Kidney tubule cell (primary cell): ENCODE data around the gene CDK8.
"Not testable (repeated sequence)": the region's sequence is repeated elsewhere in the genome, so short reads cannot be mapped to it uniquely, and the experiment has no call there.

Experiments
- DNase-seq: peaks from one replicate; pipeline ENCODE4 v3.0.0-alpha.2; 2018; ENCODE audit warnings: low spot score

The CDK8 gene

GRCh38 chr13:26253262-26253786 lies 605 bp upstream of the CDK8 start:
- no peak for DNase-seq

- DNase-seq: peak; percentile 69
Observed at GRCh38 chr13:26254583-26255111, 718 bp downstream of the CDK8 start.

DNA sequence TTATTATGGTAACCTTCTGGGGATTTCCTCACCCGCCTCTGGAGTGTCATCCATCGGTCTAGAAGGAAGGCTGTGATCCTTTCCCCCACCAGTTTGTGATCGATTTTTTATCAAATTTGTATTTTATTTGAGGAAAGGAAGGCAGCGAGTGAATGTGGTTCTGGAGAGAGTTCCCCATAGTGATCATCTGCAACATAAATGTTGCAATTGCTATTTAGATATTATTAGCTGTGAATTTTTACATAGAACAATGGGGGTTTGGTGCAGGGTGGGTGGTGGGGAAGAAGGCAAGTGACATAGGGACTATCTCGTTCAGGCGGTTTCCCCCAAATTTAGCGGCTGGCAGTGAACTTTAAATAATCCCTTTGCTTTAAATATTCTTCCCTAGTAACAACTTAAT lies 1.2 kb downstream of the CDK8 start:
- DNase-seq: no peak

DNA sequence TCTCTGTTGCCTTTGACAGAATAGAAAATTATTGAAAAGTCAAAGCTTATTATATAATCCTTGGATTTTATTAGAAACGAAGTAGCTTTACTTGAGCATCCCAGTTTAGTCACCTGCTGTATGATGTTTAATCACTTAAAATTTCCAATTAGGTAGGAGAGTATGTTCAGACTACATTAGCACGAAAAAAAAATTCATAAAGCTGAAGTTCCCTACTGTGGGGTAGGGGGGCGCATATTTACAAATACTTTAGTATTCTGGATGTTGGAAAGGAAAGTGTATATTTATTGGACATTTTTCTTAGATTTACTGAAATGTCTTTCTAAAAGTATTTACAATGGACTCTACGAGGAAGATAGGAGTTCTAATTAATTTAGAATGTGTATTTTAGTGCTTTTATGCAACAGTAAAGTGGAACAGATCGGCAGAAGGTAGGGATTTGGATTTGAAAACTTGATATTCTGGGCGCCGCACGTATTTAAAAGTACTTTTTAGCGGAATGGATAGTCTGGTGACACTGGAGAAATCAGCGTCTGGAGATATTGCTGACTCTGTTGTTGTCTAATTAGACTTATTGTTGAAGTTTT lies 1.9 kb downstream of the CDK8 start:
- DNase-seq: no peak

- DNase-seq: no peak
Observed at GRCh38 chr13:26257049-26257448, 3.1 kb downstream of the CDK8 start.

DNA sequence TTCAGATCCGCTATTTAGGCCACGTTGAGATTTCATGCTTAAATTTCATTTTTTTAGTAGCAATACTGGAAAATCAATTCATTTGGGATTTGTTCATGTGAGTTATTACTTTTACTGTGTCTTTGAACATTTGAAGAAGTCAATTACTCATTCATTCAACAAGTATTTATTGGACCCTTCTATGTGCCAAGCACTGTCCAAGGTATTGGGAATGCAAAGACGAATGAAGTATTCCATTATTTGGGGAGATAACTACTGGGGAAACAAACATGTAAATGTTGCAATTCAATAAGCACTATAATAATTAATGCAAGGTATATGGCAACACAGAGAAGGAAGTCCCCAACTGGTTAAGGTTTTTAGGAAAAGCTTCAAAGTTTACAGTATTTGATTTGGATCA lies 5.7 kb downstream of the CDK8 start:
- DNase-seq: no peak

DNA sequence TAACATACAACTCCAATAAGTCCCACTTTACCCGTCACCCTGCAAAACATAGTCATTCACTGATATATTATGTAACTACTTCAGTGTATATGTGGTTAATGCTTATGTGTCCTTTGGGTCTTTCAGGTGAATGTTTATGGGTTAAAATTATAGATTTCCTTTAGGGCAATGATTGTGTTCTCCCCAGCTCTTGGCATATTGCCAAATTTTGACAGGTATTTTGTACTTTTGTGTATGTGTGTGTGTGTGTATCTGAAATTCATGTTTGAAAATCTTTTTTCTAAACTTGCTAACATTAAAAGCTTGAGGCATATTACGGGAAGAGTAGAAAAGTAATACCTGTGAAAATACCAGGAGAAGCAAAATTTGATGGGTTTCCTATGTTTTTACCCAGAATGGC lies 8.2 kb downstream of the CDK8 start:
- DNase-seq: no peak

- DNase-seq: no peak
Observed at GRCh38 chr13:26266311-26266710, 12.4 kb downstream of the CDK8 start.

DNA sequence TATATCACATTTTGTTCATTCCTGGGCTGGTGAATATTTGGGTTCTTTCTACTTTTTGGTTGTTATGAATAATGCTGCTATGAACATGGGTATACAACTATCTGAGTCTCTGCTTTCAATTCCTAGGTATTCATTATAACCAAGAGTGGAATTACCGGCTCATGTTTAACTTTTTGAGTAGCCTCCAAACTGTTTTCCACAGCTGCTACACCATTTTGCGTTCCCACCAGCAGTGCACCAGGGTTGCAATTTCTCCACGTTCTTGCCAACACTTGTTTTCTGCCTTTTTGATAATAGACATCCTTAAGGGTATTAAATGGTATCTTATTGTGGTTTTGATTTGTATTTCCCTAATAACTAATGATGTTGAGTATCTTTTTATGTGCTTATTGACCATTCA lies 16.8 kb downstream of the CDK8 start:
- no peak for DNase-seq

DNA sequence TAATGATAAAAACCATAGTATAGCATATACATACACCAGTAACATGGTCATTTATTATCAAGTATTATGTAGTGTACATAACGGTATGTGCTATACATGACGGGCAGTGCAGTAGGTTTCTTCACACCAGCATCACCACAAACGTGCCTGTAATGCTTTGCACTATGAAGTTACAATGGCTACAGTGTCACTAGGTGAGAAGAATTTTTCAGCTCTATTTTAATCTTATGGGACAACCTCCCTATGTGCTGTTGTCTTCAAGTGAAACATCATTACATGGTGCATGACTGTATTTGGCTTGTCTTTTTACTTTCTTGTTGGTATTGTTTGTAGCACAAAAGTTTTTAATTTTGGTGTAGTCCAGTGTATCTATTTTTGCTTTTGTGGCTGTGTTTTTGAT lies 18.7 kb downstream of the CDK8 start:
- no peak for DNase-seq

GRCh38 chr13:26280295-26280694 lies 26.4 kb downstream of the CDK8 start:
- peak; percentile 67 for DNase-seq

GRCh38 chr13:26280822-26281221 lies 26.9 kb downstream of the CDK8 start:
- DNase-seq: peak; percentile 33

- not testable (repeated sequence) for DNase-seq
Observed at GRCh38 chr13:26285911-26286310, 32.0 kb downstream of the CDK8 start.

DNA sequence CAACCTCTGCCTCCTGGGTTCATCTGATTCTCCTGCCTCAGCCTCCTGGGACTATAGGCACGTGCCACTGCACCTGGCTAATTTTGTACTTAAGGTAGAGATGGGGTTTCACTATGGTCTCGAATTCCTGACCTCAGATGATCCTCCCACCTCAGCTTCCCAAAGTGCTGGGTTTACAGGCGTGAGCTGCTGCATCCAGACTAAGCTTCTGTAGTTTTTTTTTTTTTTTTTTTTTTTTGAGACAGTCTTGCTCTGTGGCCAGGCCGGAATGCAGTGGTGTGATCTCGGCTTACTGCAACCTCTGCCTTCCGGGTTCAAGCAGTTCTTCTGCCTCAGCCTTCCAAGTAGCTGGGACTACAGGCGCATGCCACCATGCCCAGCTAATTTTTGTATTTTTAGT lies 34.9 kb downstream of the CDK8 start:
- not testable (repeated sequence) for DNase-seq

DNA sequence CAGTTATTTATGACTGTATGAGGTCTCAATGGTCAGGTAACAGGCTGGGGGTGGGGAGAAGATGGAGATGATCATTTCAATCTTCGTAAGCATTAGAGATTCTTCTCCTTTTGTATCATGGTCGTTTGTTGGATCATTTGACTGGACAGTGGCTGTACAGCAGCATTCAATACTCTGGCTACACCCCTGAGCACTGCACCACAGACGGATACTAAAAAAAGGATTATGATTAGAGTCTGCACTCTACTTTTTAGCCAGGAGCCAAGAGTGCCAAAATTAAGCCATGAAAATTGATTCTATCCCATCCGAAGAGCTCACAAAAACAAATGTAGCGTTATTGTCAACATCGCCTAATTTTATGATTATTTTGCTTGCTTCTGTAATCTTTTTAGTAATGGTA lies 41.9 kb downstream of the CDK8 start:
- no peak for DNase-seq

- DNase-seq: no peak
Observed at GRCh38 chr13:26299168-26299750, 45.3 kb downstream of the CDK8 start.

DNA sequence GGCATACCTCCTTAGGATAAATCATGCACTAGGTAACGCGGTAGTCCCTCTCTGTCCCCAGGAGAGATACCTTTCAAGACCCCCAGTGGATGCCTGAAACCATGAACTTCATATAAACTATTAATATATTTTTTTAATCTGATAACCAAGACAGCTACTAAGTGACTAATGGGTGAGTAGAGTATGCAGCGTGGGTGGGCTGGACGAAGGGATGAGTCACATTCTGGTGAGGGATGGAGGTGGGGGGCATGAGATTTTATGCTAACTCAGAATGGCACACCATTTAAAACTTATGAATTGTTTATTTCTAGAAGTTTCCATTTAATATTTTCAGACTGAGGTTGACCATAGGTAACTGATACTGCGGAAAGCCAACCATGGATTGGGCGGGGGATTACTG lies 46.2 kb downstream of the CDK8 start:
- peak; percentile 8 for DNase-seq

DNA sequence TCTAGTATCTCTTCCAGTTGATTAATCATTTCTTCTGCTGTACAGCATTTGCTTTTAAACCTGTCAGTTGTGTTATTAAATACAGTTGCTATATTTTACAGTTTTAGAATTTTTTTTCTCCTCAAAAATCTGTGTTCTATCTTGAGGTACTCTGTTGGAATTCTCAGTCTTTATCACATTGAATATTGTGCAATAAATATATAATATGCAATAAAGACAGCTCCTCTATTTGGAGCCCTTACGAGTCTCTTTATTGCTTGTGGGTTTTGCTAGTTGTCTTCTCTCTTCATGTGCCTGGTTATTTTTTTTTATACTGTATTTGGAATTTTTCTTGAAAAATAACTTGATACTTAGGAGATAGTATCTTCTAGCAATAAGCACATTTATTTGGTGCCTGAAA lies 51.7 kb downstream of the CDK8 start:
- no peak for DNase-seq

DNA sequence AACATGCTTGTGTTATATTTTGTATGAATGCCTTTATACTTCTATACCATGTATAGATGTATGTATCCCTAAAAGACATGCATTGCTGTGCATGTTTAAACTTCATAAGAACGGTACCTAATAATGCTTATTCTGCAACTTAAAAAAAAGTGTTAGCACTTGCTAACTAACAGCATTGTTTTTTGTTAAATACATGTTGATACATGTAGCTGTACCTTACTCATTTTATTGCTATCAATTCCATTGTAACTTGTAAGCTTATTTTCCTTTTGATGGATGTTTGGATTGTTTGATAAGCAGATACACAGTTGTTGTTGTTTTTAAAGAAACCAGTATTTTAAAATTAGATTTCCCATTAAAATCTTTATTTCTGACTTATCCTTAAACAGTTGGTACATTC lies 53.8 kb downstream of the CDK8 start:
- no peak for DNase-seq

DNA sequence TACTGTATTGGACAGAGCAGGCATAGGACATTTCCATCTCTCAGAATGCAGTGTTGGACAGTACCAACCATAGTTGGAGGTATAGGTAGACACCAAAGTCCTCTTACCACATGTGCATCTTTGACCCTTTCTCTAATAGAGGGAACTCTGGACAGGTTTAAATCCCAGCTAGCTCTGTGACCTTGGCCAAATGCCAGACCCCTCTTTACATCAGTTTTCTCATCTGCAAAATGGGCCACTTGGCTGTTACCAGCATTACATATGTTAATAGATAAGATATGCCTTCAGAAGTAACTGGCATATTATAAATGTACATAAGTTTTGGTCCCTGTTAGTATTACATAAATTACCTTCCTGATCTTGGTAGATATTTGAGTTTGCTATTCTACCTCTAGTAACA lies 54.3 kb downstream of the CDK8 start:
- DNase-seq: no peak

- DNase-seq: no peak
Observed at GRCh38 chr13:26308836-26309235, 54.9 kb downstream of the CDK8 start.

GRCh38 chr13:26310003-26310402 lies 56.1 kb downstream of the CDK8 start:
- DNase-seq: no peak

DNA sequence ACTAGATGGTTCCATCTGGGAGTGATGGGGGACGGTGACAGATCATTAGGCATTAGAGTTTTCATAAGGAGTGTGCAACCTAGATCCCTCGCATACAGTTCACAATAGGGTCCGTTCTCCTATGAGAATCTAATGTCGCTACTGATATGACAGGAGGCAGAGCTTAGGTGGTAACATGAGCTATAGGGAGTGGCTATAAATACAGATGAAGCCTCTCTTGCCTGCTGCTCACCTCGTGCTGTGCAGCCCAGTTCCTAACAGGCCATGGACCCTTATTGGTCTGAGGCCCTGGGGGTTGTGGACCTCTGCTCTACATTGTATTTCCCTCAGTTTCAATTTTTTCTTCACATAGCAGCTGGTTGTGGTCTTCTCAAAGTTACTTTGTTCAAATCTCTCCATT lies 56.5 kb downstream of the CDK8 start:
- DNase-seq: no peak

GRCh38 chr13:26312019-26312418 lies 58.1 kb downstream of the CDK8 start:
- not testable (repeated sequence) for DNase-seq
